T-helper 22 cell (primary cell): Measurements from ENCODE around the gene CCNL1.
A peak's percentile ranks its signal among the peaks of the same experiment; 100 is the strongest.
"Not testable (repeated sequence)": the region's sequence is repeated elsewhere in the genome, so short reads cannot be mapped to it uniquely, and the experiment has no call there.

Experiments used
- DNase-seq: peaks from one replicate; pipeline ENCODE4 v3.0.0-alpha.2; 2020; ENCODE audit warnings: low read depth

CCNL1 gene

GRCh38 chr3:157170861-157171260, 10.9 kb upstream of the CCNL1 start:
- no peak for DNase-seq

GRCh38 chr3:157167371-157168042, 7.6 kb upstream of the CCNL1 start:
- DNase-seq: no peak

GRCh38 chr3:157166561-157166960, 6.6 kb upstream of the CCNL1 start:
- DNase-seq: no peak

- no peak for DNase-seq
Measured at GRCh38 chr3:157166115-157166514, 6.2 kb upstream of the CCNL1 start.

- DNase-seq: no peak
Measured at GRCh38 chr3:157163217-157163953, 3.4 kb upstream of the CCNL1 start.

- not testable (repeated sequence) for DNase-seq
Measured at GRCh38 chr3:157162620-157163019, 2.7 kb upstream of the CCNL1 start.

- peak; percentile 55 for DNase-seq
Measured at GRCh38 chr3:157160658-157161424, 894 bp upstream of the CCNL1 start.

- peak; percentile 73 for DNase-seq
Measured at GRCh38 chr3:157159037-157159761, 748 bp downstream of the CCNL1 start.

- no peak for DNase-seq
Measured at GRCh38 chr3:157157836-157158235, 2.1 kb downstream of the CCNL1 start.

- no peak for DNase-seq
Measured at GRCh38 chr3:157156837-157157635, 2.9 kb downstream of the CCNL1 start.

- DNase-seq: no peak
Measured at GRCh38 chr3:157155591-157155990, 4.4 kb downstream of the CCNL1 start.

- DNase-seq: no peak
Measured at GRCh38 chr3:157154563-157155330, 5.2 kb downstream of the CCNL1 start.

GRCh38 chr3:157152930-157153329, 7.0 kb downstream of the CCNL1 start:
- DNase-seq: no peak

GRCh38 chr3:157152438-157152837, 7.5 kb downstream of the CCNL1 start:
- no peak for DNase-seq

GRCh38 chr3:157151627-157152026, 8.3 kb downstream of the CCNL1 start:
- no peak for DNase-seq

- no peak for DNase-seq
Measured at GRCh38 chr3:157151151-157151550, 8.8 kb downstream of the CCNL1 start.

- no peak for DNase-seq
Measured at GRCh38 chr3:157149136-157149696, 10.7 kb downstream of the CCNL1 start.

GRCh38 chr3:157148196-157148889, 11.6 kb downstream of the CCNL1 start:
- DNase-seq: no peak

- no peak for DNase-seq
Measured at GRCh38 chr3:157147099-157147803, 12.7 kb downstream of the CCNL1 start.
